Activated CD4-positive, CD25-positive, alpha-beta regulatory T cell treated with anti-CD3 and anti-CD28 coated beads, Interleukin-2, amount 50 U/mL, for 72 hours (primary cell): ENCODE data around the gene GLI3.

Experiments used
- DNase-seq: peaks from one replicate; pipeline ENCODE4 v3.0.0; 2021

The GLI3 gene

GRCh38 chr7:42236976-42237810 lies at the start of gene GLI3:
GLI3 (minus strand) TSS chr7:42237209; CDS start chr7:42223253, 13,956 bp downstream.
- no peak for DNase-seq

- DNase-seq = no peak
Measured at GRCh38 chr7:42285383-42285824, 48.4 kb upstream of the GLI3 start.

DNA sequence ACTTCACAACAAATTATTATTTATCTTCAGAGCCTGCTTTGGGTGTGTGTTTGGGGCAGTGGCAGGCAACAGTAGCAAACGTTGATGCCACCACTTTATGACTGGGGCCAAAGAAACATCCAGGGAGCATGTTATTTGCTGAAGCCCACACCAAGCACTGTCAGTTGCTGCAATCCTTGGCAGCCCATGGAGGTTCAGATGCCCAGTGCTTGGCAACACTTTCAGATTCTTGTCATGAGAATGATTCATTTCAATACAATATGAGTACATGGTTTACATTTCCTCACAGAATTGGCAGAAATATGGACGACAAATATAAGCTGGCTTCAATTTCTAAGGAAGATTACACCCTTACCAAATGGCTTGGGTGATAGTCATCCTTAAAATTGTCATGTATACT lies 46.5 kb upstream of the GLI3 start:
- DNase-seq = no peak

- no peak for DNase-seq
Measured at GRCh38 chr7:42278344-42278743, 41.3 kb upstream of the GLI3 start.

- no peak for DNase-seq
Measured at GRCh38 chr7:42274053-42274452, 37.0 kb upstream of the GLI3 start.

GRCh38 chr7:42272793-42273665 lies 36.0 kb upstream of the GLI3 start:
- DNase-seq = no peak

DNA sequence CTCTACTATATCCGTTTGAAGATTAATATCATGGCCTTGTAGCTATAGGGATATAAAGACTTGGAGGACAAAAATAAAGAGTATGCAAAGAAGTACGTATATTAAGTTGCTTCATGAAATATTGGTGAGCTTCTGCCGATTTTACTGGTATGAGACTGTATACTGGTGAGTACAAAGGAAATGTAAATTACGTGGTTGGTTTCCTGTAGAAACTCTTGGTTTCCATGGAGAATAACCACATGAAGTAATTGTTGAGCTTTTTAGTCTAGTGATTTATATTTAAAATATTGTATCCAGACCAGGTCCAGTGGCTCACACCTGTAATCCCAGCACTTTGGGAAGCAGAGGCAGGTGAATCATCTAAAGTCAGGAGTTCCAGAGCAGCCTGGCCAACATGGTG lies 32.2 kb upstream of the GLI3 start:
- DNase-seq = no peak

DNA sequence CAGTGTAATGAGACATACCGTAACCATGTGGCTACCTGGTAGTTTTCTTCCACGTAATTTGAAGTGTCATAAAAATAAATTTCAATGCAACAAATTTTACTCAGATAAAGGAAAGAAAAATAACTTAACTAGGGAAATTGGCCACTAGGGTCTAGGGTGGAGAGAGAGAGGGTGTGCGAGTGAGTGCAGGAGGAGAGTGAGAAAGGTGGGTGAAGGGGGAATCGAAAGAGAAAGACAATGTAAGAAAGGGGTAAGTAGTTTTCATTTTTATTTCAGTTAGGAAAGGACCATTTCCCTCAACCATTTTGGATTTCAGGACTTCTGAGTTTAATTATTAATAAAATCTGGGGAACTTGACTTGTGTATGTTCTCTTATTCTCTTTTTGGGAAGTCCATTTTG lies 27.7 kb upstream of the GLI3 start:
- no peak for DNase-seq

DNA sequence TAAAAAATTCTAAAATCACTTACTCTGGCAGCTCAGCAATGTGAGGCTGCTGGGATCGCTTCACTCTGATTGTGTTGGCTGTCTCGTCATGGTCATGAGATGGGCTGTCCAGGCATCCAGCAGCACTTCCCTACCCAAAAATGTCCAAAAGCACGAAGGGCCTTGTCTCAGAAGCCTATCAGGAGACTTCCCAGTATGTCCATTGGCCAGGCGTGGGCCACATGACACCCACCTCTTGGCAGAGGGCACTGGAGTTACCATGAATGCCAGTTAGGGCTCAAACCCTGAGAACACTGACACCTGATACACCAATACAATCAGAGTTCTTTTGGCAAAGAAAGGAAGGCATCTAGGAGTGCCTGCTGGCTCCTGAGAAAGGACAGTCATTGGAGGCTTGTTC lies 27.0 kb upstream of the GLI3 start:
- no peak for DNase-seq

DNA sequence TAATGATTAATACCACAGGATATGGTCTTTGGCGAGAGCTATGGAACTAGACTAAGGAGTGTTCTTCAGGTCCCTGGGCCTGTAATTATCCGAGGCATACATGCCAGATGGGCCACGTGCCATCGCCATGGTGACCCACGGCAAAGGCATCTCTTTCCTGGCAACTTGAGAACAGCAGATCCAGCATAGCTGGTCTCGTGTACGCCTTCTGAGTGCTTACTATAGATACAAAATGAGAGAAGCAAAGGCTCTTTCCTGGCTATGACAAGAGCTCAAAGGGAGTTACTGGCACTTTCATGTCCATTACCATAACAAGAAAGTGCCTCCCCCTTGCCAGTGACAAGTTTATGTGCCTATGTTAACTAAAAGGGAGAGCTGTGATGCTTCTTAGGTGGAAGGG lies 26.0 kb upstream of the GLI3 start:
- DNase-seq = no peak

DNA sequence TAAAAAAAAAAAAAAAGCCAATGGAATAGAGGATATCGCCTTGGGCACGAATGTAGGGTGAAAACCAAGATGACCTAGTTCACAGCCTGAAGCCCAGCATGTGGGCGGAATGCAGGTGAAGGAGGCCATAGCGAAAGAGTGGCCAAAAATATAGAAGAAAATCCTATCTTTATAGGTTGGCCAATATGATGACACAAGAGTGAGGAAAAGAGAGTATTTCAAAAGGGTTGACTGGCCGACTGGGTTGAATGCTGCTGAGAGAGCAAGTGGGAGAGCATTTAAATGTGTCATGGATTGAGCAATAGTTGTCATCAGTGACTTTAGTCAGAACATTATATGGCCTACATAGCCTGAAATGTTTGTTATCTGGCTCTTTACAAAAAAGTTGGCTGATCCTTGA lies 17.2 kb upstream of the GLI3 start:
- DNase-seq = no peak

DNA sequence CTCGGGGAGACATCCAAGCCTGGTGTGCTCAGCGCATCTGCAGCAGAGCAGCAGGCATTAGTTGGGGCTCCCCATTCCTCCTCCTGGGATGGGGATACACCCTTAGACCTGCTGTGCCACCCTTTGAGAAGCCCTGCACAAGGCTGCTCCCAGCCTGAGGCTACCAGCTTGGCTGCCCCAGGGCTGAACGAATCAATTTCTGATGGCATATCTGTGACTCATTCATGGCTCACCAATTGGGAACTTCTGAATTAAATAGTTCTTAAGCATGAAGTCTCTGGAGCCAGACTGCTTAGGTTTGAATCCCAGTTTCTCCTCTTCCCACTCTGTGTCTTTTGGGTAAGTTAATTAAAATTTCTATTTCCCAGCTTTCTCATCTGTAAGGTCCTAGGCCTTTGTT lies 16.3 kb upstream of the GLI3 start:
- DNase-seq = no peak

GRCh38 chr7:42250411-42250810 lies 13.4 kb upstream of the GLI3 start:
- no peak for DNase-seq

GRCh38 chr7:42248579-42248978 lies 11.6 kb upstream of the GLI3 start:
- DNase-seq = no peak

GRCh38 chr7:42247301-42247700 lies 10.3 kb upstream of the GLI3 start:
- no peak for DNase-seq

GRCh38 chr7:42244828-42245227 lies 7.8 kb upstream of the GLI3 start:
- no peak for DNase-seq

DNA sequence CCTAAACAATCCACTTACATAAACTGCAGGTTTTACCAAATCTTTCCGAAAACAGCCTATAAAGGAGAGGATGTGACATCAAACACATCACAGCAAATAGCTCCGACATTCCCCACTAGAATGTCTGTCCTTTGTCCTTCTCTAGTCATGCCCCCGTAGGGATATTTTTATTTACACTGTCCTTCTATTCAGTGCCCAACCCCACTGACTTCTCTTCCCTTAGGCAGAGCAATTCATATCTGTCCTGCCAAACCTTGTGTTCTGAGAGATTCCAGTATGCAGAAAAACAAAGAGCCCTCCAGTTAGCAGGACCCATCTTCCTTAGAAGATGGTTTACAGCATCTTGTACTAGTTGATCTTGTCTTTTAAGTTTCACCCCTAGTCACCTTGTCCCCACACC lies 5.4 kb upstream of the GLI3 start:
- no peak for DNase-seq

DNA sequence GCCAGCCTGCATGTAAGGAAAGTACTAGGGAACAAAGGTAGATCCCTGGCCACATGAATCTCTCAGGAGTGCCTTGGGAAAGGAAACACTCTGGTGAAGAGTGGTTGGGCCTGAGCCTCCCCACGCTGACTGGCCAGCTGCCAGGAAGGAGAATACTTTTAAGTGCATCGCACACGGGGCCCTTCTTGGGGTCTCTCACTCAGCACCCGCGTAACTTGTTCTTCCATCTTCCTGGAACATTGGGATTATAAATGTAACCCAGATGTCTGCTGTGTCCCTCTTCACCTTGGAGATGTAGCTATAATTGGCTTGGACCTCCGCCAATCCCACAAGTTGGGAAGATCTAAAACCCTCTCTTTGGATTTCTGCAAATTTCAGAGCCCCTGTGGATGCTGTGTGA lies 4.4 kb upstream of the GLI3 start:
- no peak for DNase-seq

DNA sequence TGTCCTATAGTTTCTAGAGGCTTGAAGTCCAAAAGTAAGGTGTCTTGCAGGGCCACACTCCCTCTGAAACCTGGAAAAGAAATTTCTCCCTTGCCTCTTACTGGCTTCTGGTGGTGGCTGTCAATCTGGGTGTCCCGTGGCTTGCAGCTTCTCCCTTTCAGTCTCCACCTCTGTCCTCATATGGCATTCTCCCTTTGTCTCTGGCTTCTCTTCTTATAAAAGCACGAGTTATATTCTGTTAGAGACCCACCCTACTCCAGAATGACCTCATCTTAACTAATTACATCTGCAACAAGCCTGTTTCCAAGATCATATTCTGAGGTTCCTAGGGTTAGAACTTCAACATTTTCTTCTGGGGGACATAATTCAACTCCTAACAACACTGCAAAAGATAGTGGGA lies 3.4 kb upstream of the GLI3 start:
- no peak for DNase-seq

DNA sequence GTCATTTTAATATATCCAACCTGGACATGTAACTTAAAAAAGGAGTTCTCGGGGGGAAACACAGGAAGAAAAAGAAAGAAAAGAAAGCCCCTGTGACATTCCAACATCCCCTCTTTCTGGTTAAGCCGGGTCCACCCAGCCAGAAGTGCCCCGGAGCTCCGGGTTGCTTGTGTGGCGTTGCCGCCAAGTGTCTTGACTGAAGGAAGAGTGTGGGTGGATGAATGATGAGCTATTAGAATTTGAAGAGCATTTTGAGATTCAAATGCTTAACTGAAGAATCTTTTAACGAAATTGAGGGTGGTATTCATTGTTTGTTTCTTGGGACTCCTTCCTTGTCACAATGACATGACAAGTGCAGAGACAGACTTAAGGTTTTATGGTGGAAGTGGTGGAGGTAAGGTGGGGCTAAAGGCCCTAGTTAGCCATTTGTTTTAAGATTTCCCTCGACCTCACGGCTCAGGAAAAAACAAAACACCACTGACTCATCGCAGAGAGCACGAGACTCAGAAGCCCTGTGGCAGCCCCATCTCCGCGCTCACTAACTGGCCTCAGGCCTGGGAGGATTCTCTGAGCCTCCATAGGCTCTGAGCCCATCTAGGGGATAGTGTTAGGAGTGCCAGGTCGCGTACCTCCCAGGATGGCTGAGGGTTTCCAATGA lies 1.8 kb upstream of the GLI3 start:
- no peak for DNase-seq

GRCh38 chr7:42237811-42238541 lies 967 bp upstream of the GLI3 start:
- DNase-seq = no peak

- no peak for DNase-seq
Measured at GRCh38 chr7:42236266-42236975, 588 bp downstream of the GLI3 start.
